ENCODE measurements around the gene TNFRSF9.
"Not testable (repeated sequence)": the region's sequence is repeated elsewhere in the genome, so short reads cannot be mapped to it uniquely, and the experiment has no call there.

Gene TNFRSF9

GRCh38 chr1:7921796-7922195 lies 18.8 kb downstream of the TNFRSF9 start:
- DNase-seq (ENCODE audit: low read depth in 2 of 2, low spot score in 1 of 2): no peak

- no peak for DNase-seq (ENCODE audit: low read depth in 2 of 2, low spot score in 1 of 2)
Observed at GRCh38 chr1:7919880-7920279, 20.8 kb downstream of the TNFRSF9 start.

- DNase-seq (ENCODE audit: low read depth in 2 of 2, low spot score in 1 of 2): not testable (repeated sequence)
Observed at GRCh38 chr1:7917971-7918370, 22.7 kb downstream of the TNFRSF9 start.

- no peak for DNase-seq (ENCODE audit: low read depth in 2 of 2, low spot score in 1 of 2)
Observed at GRCh38 chr1:7916501-7916830, 24.2 kb downstream of the TNFRSF9 start.

GRCh38 chr1:7915826-7916500 lies 24.7 kb downstream of the TNFRSF9 start:
- DNase-seq (ENCODE audit: low read depth in 2 of 2, low spot score in 1 of 2): peak; percentile 41 to 61

GRCh38 chr1:7912743-7913557 lies 27.7 kb downstream of the TNFRSF9 start:
- DNase-seq (ENCODE audit: low read depth in 2 of 2, low spot score in 1 of 2): no peak

GRCh38 chr1:7912145-7912544 lies 28.5 kb downstream of the TNFRSF9 start:
- DNase-seq (ENCODE audit: low read depth in 2 of 2, low spot score in 1 of 2): no peak

- no peak for DNase-seq (ENCODE audit: low read depth in 2 of 2, low spot score in 1 of 2)
Observed at GRCh38 chr1:7905262-7905661, 35.4 kb downstream of the TNFRSF9 start.

- peak; percentile 33 to 35 for DNase-seq (ENCODE audit: low read depth in 2 of 2, low spot score in 1 of 2)
Observed at GRCh38 chr1:7902478-7903085, 38.1 kb downstream of the TNFRSF9 start.

- no peak for DNase-seq (ENCODE audit: low read depth in 2 of 2, low spot score in 1 of 2)
Observed at GRCh38 chr1:7899741-7900140, 40.9 kb downstream of the TNFRSF9 start.

GRCh38 chr1:7898962-7899361 lies 41.7 kb downstream of the TNFRSF9 start:
- no peak for DNase-seq (ENCODE audit: low read depth in 2 of 2, low spot score in 1 of 2)

GRCh38 chr1:7896994-7897393 lies 43.6 kb downstream of the TNFRSF9 start:
- no peak for DNase-seq (ENCODE audit: low read depth in 2 of 2, low spot score in 1 of 2)

- DNase-seq (ENCODE audit: low read depth in 2 of 2, low spot score in 1 of 2): no peak
Observed at GRCh38 chr1:7893529-7894180, 47.0 kb downstream of the TNFRSF9 start.

- no peak for DNase-seq (ENCODE audit: low read depth in 2 of 2, low spot score in 1 of 2)
Observed at GRCh38 chr1:7891804-7892203, 48.8 kb downstream of the TNFRSF9 start.

- DNase-seq (ENCODE audit: low read depth in 2 of 2, low spot score in 1 of 2): no peak
Observed at GRCh38 chr1:7890853-7891252, 49.8 kb downstream of the TNFRSF9 start.

- no peak for DNase-seq (ENCODE audit: low read depth in 2 of 2, low spot score in 1 of 2)
Observed at GRCh38 chr1:7888248-7889081, 52.2 kb downstream of the TNFRSF9 start.

GRCh38 chr1:7886405-7886745 lies 54.3 kb downstream of the TNFRSF9 start:
- DNase-seq (ENCODE audit: low read depth in 2 of 2, low spot score in 1 of 2): no peak

GRCh38 chr1:7885513-7886404 lies 54.9 kb downstream of the TNFRSF9 start:
- no peak for DNase-seq (ENCODE audit: low read depth in 2 of 2, low spot score in 1 of 2)

GRCh38 chr1:7884757-7885156 lies 55.9 kb downstream of the TNFRSF9 start:
- DNase-seq (ENCODE audit: low read depth in 2 of 2, low spot score in 1 of 2): no peak

- DNase-seq (ENCODE audit: low read depth in 2 of 2, low spot score in 1 of 2): no peak
Observed at GRCh38 chr1:7879228-7879627, 61.4 kb downstream of the TNFRSF9 start.
